GM21723 (cell line): ENCODE data around the gene CCDC33.

ENCODE experiments used
- ATAC-seq: cut with Tn5 transposase; IDR thresholded peaks from one replicate; pipeline ENCODE4 v1.9.1; 2021; ENCODE audit warnings: mild to moderate bottlenecking, moderate library complexity; ENCODE audit not compliant: unreplicated experiment

Gene CCDC33

DNA sequence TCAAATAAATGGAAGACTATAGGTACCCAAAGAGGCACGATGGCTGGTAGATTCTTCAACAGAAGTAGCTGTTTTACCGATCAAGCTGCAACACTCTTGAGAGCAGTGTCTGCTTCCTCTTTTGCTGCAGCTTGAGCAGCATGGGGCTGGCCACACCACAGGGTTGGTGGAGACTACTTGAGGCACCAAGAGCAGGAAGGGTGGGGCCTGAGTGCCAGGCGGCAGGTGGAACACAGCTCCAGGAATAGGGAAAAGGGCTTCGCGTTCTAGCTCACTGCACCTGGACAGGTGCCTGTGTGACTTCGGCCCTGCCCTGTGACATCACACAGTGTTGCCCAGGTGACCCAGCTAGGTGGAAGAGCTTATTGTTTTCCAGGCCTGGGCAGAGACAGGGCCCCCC is at the start of gene CCDC33:
TSS of gene CCDC33 (plus strand) at position 365 of the 400 bp plus-strand sequence. CDS start 394 bp downstream, outside the sequence.
- ATAC-seq = no peak

DNA sequence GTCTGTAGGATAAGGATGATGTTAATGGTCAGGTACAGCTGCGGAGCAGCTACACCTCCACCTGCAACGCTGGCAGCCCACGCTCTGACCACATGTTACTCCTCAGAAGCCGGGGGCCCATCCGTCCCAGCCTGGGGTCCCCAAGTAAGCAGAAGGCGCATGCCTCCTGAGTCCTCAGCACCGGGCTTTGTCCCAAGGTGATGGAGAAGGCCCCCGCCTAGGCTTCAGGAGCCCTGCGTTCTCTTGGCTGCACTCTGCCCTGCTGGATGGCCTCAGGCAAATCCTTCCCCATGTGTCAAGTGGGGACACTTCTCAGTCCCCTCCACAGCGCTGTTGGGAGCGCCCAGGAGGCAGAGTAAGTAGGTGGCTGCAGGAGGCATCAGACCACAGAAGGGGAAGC is 47.9 kb upstream of the CCDC33 start:
- ATAC-seq = no peak

DNA sequence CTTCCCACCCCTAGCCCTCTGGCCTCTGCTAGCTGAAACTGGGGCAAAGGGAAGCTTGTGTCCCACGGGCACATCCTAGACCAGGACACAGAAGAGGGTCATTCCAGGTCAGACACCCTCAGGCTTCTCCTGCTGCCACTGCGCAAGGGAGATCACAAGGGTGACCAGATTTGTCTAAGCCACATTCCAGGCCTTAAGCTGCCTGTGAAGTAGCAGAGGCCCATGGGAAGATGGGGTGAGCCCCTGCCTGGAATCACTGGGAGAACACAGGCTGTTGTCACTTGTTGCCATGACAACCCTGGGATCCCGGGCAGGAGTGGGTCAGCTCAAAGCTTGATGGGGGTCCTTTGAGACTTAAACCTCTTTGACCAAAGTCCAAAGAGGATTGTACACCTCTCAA is 44.3 kb upstream of the CCDC33 start:
- no peak for ATAC-seq

DNA sequence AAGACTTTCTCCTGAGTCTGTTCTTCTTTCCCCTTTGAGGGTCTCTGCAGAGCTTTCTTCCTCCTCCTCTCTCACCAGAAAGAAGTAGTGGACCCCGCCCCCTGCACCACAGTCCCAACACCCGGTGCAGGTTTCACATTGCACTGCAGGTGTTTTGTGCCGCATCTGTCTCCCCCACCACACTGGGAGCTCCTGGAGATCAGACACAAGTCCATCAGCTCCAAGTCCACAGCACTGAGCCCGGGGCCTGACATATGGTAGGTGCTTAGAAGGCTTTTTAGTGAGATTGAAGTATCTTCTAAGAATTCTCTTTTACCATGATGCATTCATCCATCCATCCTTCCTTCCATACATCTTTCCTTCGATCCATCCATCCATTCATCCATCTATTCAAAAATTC is 43.4 kb upstream of the CCDC33 start:
- ATAC-seq = no peak

DNA sequence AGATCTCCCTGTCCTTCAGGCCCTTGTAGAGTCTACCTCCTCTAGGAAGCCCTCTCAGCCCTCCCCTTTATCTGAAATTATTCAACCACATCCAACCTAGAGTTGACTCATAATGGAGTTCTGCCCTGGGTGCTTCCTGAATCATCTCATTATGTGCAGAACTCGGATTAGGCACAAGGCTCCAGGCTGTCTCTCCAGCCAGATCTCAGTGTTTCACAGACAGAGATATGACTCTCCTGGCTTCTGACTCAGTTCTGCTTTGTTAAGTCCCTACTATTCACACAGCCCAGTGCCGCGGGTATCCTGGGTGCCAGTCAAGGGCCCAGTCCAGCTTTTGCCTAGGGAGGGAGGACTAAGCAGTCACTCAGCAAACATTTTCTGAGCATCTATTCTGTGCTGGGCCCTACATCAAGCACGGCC is 42.8 kb upstream of the CCDC33 start:
- no peak for ATAC-seq

DNA sequence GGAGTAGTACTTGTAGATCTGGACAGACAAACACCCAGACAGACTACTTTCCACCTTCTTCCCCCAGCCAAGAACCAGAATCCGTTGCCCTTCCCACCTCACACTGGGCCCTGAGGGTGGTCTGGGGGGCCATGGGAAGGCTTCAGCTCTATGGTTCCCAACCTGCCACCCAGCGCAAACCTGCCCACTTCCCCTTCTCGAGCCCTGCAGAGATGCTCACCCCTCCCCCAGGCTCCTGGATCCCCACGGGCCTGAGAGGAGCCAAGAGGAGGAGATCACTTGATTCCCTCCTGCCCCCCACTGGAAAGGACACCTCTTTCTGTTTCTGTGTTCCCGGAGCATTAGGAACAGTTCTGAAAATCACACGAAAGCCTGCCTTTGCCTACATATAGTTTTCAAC is 42.2 kb upstream of the CCDC33 start:
- no peak for ATAC-seq

DNA sequence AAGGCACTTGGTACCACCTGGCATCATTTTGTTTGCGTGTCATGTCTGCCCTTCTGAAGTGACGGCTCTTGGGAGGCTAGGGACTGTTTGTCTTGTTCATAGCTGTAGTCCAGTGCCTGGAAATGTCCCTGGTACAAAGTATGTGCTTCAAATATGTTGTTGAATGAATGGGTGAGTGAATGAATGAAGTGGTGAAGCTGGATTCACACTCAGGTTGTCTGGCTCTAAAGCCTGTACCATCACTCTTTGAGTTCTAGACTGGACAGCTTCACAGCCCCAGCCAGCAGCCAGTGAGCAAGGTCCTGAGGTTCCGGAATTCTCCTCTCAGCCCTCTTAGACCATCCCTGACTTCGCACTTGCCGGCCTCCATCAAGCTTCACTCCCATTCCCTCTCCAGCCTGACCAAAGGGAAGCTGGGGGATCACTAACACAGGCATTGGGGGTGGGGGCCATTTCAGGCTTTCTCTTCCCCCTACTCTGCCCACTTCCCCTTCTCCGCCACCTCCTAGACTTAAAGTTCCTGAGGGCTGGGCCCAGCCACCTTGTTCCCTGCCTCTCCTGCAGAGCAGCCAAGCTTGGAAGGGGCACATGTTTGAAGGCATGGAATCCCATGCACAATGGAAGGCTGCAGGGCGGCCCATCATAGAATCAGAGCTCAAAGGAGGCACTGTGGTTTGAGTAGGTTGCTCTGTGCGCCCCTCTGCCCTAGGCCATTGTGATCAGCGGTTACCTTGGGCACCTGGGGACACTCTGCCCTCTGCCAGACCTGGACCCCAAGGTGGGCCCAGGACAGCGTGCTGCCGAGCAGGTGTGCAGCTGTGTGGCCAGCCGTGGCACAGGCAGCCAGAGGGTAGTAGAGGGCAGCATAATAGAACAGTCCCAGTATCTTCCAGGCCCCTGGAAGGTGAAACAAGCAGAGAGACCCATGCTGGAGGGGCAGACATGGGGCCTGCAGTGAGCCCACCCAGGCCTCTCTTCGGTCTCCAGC is 41.3 kb upstream of the CCDC33 start:
- no peak for ATAC-seq

DNA sequence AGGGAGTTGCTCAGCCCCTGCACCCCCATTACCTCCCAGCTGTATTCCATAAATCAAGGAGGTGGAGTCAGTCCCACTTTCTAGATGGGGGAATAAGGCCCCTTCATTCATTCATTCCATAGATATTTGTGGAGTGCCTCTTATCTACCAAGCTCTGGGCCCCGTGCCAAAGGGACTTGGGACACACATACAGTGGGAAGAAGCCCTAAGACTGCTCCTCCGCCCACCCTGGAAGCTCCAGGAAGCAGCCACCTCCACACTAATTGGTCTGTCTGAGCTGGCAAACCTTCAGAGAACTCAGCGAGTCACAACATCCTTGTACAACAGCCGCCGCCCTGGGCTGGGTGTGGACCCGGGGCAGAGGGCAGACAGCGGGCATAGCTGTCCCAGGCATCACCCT is 40.0 kb upstream of the CCDC33 start:
- no peak for ATAC-seq

DNA sequence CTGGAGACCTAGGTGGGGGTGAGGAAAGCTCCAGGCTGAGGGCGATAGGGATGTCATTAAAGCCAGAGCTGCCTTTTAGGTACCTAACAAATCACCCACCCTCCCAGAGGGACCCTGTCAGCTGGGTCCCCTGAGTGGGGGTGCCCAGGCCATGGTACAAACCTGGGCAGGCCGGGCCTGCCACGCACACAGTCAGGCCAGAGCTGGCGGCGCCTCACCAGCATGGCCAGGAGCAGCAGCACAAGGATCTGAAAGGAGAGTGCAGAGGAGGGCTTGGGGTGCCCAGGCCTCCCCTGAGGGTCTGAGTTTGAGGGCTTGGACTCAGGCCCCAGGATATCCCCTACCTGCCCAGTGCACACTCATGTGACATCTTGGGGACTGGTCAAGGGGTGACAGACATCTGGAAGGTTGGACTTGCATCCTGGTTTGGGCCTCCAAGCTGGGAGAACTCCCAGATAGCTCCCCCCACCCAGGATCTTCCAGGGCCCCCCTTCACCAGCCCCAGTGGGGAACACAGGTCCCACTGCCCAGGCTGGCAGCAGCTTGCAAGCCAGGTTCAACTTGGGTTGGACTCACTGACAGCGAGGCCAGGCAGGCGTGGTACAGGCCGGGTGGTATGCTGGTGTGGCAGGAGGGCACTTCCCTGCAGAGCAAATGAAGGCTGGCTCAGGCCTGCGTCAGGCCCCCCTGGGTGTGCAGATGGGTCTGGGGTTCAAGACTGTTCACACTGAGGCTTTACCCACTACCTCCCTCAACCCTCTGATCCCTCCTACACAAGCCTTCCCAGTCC is 38.8 kb upstream of the CCDC33 start:
- no peak for ATAC-seq

DNA sequence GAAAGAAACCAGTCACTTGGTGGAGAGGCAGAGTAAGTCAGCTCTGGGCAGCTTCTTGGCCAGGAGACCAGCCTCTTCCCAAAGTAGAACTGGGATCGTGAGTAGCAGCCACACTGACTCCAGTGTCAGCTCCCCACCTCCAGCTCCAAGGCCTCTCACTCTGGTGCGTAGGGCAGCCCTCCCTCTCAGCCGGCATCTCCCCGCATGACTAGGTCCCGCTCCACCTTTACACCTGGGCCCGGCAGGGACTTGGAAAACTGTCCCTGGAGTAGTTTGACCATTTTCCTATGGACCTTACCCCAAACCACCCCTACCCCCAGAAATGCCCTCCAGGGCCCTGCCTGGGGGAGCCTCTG is 36.9 kb upstream of the CCDC33 start:
- ATAC-seq = no peak

DNA sequence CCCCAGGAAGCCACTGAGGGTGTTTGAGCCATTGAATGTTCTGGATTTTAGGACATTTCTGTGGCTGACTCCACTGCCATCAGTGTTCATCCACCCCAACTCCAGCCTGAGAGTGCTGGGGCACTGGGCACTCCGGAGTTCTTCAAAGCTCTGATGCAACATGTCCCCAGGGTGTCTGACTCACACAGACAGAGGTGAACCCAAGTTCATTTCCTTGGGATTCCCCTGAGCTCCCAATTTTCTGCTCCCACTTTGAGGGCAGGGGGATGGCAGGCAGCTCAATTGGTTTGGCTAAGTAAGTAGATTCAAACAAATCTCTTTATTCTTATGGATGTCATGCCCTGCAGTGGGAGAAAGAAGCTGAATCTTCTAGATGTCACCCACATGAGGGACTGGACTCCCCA is 35.7 kb upstream of the CCDC33 start:
- ATAC-seq = no peak

DNA sequence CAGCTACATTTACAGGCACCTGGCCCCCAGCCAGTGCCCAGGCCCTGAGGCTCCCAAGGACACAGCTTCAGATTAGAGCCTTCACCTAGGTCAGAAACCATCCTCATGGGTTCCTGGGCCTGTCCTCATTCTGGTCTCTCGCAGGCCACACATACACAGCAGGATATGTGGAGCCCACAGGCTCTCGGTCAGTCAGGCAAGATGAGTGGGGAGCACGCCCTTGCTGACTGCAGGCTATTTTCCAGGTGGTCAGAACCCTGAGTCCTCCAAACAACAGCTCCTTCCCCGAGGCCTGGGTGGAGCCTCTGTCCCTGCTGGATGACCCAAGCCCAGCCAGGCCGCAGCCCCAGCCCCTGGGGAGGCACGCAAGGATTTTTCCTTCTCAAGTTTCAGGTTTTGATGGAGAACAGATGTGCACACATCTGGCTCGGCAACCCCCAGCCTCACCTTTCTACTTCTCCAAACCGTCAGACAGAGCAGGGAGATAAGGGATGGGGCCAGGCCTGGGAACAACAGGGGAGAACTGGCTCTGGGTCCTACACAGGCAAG is 35.2 kb upstream of the CCDC33 start:
- ATAC-seq = no peak

DNA sequence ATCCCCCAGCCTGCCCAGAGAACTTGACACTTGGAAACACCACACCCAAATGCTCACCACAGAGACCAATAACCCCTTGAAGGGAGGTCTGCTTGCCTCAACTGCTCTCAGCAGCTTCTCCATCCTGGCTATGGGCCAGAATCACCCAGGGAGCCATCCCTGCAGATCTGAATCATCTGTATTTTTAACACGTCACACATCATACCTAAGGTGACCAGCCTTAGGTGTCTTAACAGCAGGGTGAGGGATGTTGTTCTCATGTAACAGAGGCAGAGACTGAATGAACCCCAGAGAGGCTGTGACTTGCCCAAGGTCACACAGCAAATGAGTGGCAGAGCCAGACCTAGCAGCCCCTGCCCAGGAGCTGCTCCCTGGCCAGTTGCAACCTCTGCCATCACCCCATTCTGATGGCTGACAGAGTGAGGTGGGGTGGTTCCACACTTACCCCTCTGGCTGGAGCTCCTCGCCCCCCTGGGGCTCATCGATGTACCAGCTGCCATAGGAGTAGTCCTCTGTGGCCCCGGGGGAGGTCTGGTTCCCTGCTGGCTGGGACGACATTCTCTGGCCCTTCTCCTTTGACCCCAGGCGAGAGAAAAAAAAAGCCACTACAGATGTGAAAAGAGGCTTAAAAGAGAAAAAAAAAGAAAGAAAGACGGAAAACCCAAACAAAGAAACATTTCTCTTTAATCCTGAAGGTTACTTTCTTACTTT is 34.3 kb upstream of the CCDC33 start:
- ATAC-seq = no peak

DNA sequence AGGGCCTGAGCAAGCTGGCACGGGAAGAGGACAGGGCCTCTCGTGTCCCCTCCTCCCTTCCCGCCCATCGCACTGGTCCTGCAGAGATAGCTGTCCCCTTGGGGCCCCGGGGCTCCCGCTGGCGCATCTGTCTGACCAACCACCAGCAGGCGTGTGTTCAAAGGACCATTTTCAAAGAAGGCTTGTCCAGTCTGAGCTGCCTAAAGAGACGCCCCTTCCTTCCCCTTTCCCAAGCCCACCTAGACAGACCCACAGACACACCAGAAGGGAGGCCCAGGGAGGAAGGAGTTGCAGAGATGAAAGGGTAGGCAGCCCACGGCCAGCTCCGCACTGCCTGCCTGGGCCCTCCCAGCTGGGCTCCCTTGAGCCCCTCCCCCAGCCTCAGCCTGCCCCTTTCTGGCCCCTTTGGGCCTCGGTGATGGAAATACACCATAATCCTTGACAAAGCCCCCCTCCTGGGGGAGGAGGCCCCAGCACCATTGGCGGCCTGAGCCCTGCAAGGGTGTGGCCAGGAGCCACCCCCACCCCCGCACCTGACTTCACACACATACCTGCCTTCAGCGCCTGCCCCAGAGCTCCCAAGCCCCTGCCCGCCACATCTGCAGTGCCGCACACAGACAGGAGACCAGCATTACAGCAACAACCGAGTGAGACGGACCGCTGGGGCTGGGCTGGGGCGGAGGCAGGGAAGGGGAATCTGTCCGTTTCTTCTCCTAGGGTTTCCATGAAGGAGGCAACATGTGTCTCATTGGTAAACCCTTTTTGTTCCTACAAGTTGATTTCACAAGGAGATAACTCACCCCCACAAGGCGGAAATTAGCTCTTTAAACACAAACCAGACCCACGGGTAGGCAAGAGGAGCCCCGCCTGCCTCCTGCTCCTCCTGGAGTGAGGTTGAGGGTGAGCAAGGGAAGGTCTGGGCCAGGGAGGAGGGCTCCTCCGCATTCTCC is 33.4 kb upstream of the CCDC33 start, which contains the start of gene STRA6:
TSS of gene STRA6 (minus strand) at position 336 of the 950 bp plus-strand sequence. CDS start 520 bp downstream, outside the sequence.
- ATAC-seq = no peak

DNA sequence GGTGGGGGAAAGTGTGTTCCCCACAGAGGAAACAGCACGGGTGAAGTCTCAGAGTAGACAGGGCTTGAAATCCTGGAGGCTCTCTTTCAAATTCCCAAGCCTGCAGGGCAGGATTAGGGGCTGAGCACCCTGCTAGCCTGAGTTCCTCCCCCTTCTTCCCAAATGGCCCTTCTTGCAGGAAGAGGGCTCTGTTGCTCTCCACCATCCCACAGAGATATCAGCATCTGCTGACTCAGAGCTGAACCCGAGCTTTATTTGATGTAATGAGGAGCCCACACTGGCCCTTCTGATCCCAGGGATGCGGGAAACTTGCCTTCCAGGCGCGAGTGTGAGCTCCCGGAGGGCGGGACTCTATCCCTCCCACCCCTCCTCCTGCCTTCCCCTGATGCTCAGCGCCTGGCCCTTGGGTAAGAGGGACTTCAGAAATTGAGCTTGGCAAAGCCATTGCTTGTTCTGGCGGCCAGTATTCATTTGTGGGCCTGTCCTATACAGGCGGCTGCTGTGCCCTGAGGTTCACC is 32.2 kb upstream of the CCDC33 start:
- ATAC-seq = no peak

DNA sequence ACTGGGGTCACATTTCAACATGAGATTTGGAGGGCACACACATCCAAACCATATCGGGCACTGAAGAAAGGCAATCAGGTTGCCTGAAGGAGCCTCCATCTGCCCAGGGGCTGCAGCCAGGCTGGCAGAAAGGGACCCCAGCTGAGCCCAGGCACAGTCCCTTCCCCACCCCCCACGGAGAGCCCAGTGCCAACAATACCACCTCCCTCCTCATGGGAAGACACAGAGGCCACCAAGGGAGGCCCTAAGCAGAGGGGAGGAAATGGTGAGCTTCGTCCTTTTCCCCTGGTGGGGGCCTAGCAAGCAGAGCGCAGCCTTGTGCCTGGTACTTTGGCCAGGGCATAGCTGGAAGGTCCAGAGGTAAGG is 30.6 kb upstream of the CCDC33 start:
- no peak for ATAC-seq

DNA sequence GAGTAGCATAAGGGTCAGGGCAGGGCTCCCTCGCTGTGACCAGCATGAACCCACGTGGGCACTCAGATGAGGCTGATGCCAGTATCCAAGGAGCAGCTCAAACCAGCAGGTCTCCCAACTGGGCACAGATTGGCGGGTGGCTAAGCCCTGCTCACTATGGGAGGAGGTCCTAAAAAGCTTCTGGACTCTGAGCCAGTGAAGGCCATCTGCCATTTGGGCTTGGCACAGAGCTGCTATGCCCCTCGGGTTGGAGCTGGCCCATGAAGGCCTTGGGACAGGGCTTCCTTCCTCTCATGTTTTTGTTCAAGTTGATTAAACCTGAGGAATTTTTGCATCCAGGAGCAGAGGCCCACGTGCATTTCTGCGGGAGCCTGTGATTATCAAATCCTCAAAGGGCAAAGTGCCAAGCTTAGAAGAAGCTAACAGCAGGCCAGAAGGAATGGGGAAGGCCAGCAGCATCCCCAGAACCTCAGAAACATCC is 29.3 kb upstream of the CCDC33 start:
- ATAC-seq = no peak

DNA sequence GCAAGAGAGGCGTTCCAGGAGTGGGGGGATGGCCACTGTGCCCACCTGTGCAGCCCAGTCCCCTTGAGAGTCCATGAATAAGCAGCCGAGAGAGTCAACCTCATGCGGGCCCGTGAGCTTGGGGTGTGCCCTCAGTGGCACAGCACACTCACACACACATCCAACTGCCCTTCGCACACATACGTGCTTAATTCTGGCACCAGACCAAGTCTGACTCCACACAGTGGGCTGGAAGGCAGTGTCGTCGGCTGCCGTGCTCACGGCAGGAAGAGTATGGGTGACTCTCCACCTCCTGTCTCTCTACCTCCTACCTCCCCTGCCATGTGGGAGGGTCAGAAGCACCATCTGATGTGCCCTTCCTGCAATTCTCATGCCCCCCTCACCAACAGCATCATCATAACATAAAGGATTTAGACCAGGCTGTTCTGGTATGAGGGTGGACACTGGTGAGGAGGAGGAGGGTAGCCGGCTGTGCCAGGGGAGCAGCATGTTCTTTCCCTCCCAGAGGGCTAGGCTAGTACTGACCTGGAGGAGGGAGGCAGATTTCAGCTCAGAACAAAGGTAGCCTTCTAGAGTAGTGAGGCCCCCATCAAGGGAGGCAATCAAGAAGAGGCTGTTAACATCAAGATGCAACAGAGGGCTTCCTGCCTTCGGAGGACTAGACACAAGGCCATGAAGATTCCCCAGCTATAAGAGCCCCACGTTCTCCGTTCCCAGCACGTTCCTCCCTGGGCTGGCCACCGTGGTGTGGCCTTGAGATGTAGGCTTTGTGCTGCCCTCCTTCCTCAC is 28.3 kb upstream of the CCDC33 start:
- ATAC-seq = no peak

DNA sequence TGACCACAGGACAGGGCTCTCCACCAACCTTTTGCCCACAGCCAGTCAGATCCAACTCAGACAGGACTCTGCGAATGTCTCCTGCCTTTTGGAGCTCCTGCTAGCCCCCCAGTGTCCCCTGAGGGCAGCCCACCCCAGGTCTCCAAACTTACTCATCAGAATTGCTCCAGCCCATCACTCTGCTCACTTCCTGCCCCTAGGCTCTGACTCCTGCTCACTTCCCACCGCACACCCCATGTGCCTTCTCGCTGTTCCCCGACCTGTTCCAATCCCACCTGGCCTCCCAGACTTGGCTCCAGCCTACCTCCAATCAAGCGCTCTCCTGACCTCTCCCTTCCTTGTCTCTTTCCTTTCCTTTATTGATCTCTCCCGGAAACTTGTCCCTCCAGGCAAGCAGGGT is 27.6 kb upstream of the CCDC33 start:
- ATAC-seq = no peak
